SJCRH30 (cell line): Measurements from ENCODE around the gene PI4KA. TPM values are rescaled to one million over a fixed set of nuclear protein-coding genes. Genes with fewer than 3 reads are reported as not detected.

ENCODE experiments used
- DNase-seq, 2 experiments: peaks; one replicate each; pipeline ENCODE4 v3.0.0-alpha.2; 2015 to 2020
- H3K27ac ChIP-seq: fragments of 250-450 bp; sonication (Bioruptor Pico); 2 replicates; pipeline ENCODE4 v1.5.1; 2020; ENCODE audit warnings: mild to moderate bottlenecking, moderate library complexity
- H3K27me3 ChIP-seq: fragments of 250-450 bp; sonication (Bioruptor Pico); 2 replicates; pipeline ENCODE4 v1.5.1; 2020; ENCODE audit warnings: mild to moderate bottlenecking, moderate library complexity
- H3K36me3 ChIP-seq: fragments of 250-450 bp; sonication (Bioruptor Pico); 2 replicates; pipeline ENCODE4 v1.5.1; 2020; ENCODE audit warnings: mild to moderate bottlenecking, moderate library complexity
- H3K4me1 ChIP-seq: fragments of 250-450 bp; sonication (Bioruptor Pico); 2 replicates; pipeline ENCODE4 v1.5.1; 2020; ENCODE audit warnings: mild to moderate bottlenecking, moderate library complexity
- H3K4me3 ChIP-seq: fragments of 250-450 bp; sonication (Bioruptor Pico); 2 replicates; pipeline ENCODE4 v1.5.1; 2020; ENCODE audit warnings: mild to moderate bottlenecking, moderate library complexity
- H3K9me3 ChIP-seq: fragments of 250-450 bp; sonication (Bioruptor Pico); replicated peaks from 2 replicates; pipeline ENCODE4 v1.5.1; 2020; ENCODE audit warnings: mild to moderate bottlenecking, moderate library complexity
- total RNA-seq: library from RNA; depleted of rRNA; stranded (reverse); fragments of >200 nt; shearing (Covaris generic); gene quantifications from 2 replicates; pipeline ENCODE4 v1.2.3, GENCODE V29; 2014

Gene PI4KA
- total RNA-seq, 1 experiment from 2014 or later, result 40.5 TPM

GRCh38 chr22:20866736-20867135, 8.1 kb upstream of the PI4KA start:
- no peaks in the 10 kb centered on the region for H3K4me1 ChIP-seq
- H3K9me3 ChIP-seq, result no peaks in the 10 kb centered on the region
- 0 out of 2 replicates have a peak, but pooled peaks cover 2% of the 10 kb centered on the region for H3K36me3 ChIP-seq
- H3K27ac ChIP-seq, result no peak overlapping the region
- no peak for DNase-seq
- no peak overlapping the region for H3K4me3 ChIP-seq
- H3K27me3 ChIP-seq, result no peaks in the 10 kb centered on the region

- H3K4me1 ChIP-seq, result no peaks in the 10 kb centered on the region
- H3K4me3 ChIP-seq, result no peak overlapping the region
- no peak overlapping the region for H3K27ac ChIP-seq
- DNase-seq, result no peak
- H3K36me3 ChIP-seq, result 0 out of 2 replicates have a peak, but pooled peaks cover 2% of the 10 kb centered on the region
- H3K9me3 ChIP-seq, result no peaks in the 10 kb centered on the region
- no peaks in the 10 kb centered on the region for H3K27me3 ChIP-seq
These were observed 7.3 kb upstream of the PI4KA start for GRCh38 chr22:20865875-20866445.

- H3K4me1 ChIP-seq, result no peaks in the 10 kb centered on the region
- DNase-seq, result no peak
- H3K4me3 ChIP-seq, result no peak overlapping the region
- H3K27me3 ChIP-seq, result no peaks in the 10 kb centered on the region
- H3K27ac ChIP-seq, result no peak overlapping the region
- no peaks in the 10 kb centered on the region for H3K9me3 ChIP-seq
- H3K36me3 ChIP-seq, result no peaks in the 10 kb centered on the region
These were observed 6.7 kb upstream of the PI4KA start for GRCh38 chr22:20865331-20865730.

GRCh38 chr22:20864186-20864908, 5.7 kb upstream of the PI4KA start:
- Histone ChIP-seq H3K4me1 (no peaks in the 10 kb centered on the region), H3K27ac (no peak overlapping the region)
- DNase-seq, result no peak

GRCh38 chr22:20863366-20863765, 4.8 kb upstream of the PI4KA start:
- Histone ChIP-seq H3K27me3 (no peaks in the 10 kb centered on the region), H3K4me1 (no peaks in the 10 kb centered on the region), H3K9me3 (no peaks in the 10 kb centered on the region), H3K36me3 (no peaks in the 10 kb centered on the region), H3K4me3 (no peak overlapping the region), H3K27ac (no peak overlapping the region)
- DNase-seq, result no peak

More at GRCh38 chr22:20864186-20864908, 5.7 kb upstream of the PI4KA start:
- Histone ChIP-seq H3K27me3 (no peaks in the 10 kb centered on the region), H3K4me3 (no peak overlapping the region), H3K36me3 (no peaks in the 10 kb centered on the region), H3K9me3 (no peaks in the 10 kb centered on the region)

- Histone ChIP-seq H3K27me3 (no peaks in the 10 kb centered on the region), H3K4me3 (no peak overlapping the region), H3K4me1 (no peaks in the 10 kb centered on the region)
These were observed 3.9 kb upstream of the PI4KA start for GRCh38 chr22:20862540-20862939.

GRCh38 chr22:20859615-20860014, 1.0 kb upstream of the PI4KA start:
- no peak overlapping the region for H3K27ac ChIP-seq
- DNase-seq, result peak in 1 of 2 experiments; percentile 26
- H3K9me3 ChIP-seq, result no peaks in the 10 kb centered on the region
- H3K4me3 ChIP-seq, result peak overlapping the region; percentile 77
- H3K36me3 ChIP-seq, result no peaks in the 10 kb centered on the region
- H3K4me1 ChIP-seq, result 0 out of 2 replicates have a peak, but pooled peaks cover 3% of the 10 kb centered on the region
- H3K27me3 ChIP-seq, result no peaks in the 10 kb centered on the region

More at GRCh38 chr22:20862540-20862939, 3.9 kb upstream of the PI4KA start:
- no peak overlapping the region for H3K27ac ChIP-seq
- H3K36me3 ChIP-seq, result no peaks in the 10 kb centered on the region
- H3K9me3 ChIP-seq, result no peaks in the 10 kb centered on the region
- no peak for DNase-seq

GRCh38 chr22:20857838-20858614, 585 bp downstream of the PI4KA start:
- Histone ChIP-seq H3K27me3 (no peaks in the 10 kb centered on the region), H3K4me1 (0 out of 2 replicates have a peak, but pooled peaks cover 3% of the 10 kb centered on the region), H3K9me3 (no peaks in the 10 kb centered on the region), H3K36me3 (no peaks in the 10 kb centered on the region), H3K27ac (peak overlapping the region; percentile 37; the same call in 1 of the 2 replicates), H3K4me3 (peak overlapping the region; percentile 77)
- peak; percentile 83 to 87 for DNase-seq

GRCh38 chr22:20857247-20857643, 1.4 kb downstream of the PI4KA start:
- no peaks in the 10 kb centered on the region for H3K9me3 ChIP-seq
- 0 out of 2 replicates have a peak, but pooled peaks cover 3% of the 10 kb centered on the region for H3K4me1 ChIP-seq
- no peaks in the 10 kb centered on the region for H3K27me3 ChIP-seq
- no peak overlapping the region for H3K27ac ChIP-seq
- H3K36me3 ChIP-seq, result no peaks in the 10 kb centered on the region
- no peak for DNase-seq
- peak overlapping the region; percentile 77 for H3K4me3 ChIP-seq

- Histone ChIP-seq H3K4me3 (no peak overlapping the region), H3K27me3 (no peaks in the 10 kb centered on the region), H3K4me1 (0 out of 2 replicates have a peak, but pooled peaks cover 3% of the 10 kb centered on the region), H3K27ac (no peak overlapping the region), H3K9me3 (no peaks in the 10 kb centered on the region), H3K36me3 (no peaks in the 10 kb centered on the region)
- DNase-seq, result no peak
These were observed 5.4 kb downstream of the PI4KA start for GRCh38 chr22:20853236-20853660.

- Histone ChIP-seq H3K27ac (no peak overlapping the region), H3K9me3 (no peaks in the 10 kb centered on the region), H3K36me3 (no peaks in the 10 kb centered on the region), H3K4me3 (no peak overlapping the region), H3K4me1 (0 out of 2 replicates have a peak, but pooled peaks cover 3% of the 10 kb centered on the region), H3K27me3 (no peaks in the 10 kb centered on the region)
- no peak for DNase-seq
These were observed 6.1 kb downstream of the PI4KA start for GRCh38 chr22:20852503-20852902.

GRCh38 chr22:20852076-20852475, 6.5 kb downstream of the PI4KA start:
- H3K9me3 ChIP-seq, result no peaks in the 10 kb centered on the region
- DNase-seq, result peak in 1 of 2 experiments; percentile 18
- no peak overlapping the region for H3K27ac ChIP-seq
- no peaks in the 10 kb centered on the region for H3K4me1 ChIP-seq
- H3K27me3 ChIP-seq, result no peaks in the 10 kb centered on the region
- no peaks in the 10 kb centered on the region for H3K36me3 ChIP-seq
- no peak overlapping the region for H3K4me3 ChIP-seq

GRCh38 chr22:20847318-20847822, 11.2 kb downstream of the PI4KA start:
- H3K36me3 ChIP-seq, result no peaks in the 10 kb centered on the region
- H3K4me1 ChIP-seq, result no peaks in the 10 kb centered on the region
- H3K27me3 ChIP-seq, result no peaks in the 10 kb centered on the region
- DNase-seq, result no peak
- H3K27ac ChIP-seq, result no peak overlapping the region
- H3K4me3 ChIP-seq, result no peak overlapping the region
- H3K9me3 ChIP-seq, result no peaks in the 10 kb centered on the region

- DNase-seq, result no peak
- H3K36me3 ChIP-seq, result no peaks in the 10 kb centered on the region
These were observed 14.3 kb downstream of the PI4KA start for GRCh38 chr22:20844055-20845037.

More at GRCh38 chr22:20844055-20845037, 14.3 kb downstream of the PI4KA start:
- Histone ChIP-seq H3K9me3 (no peaks in the 10 kb centered on the region), H3K4me3 (no peak overlapping the region), H3K27ac (no peak overlapping the region), H3K4me1 (peaks cover 2% of the 10 kb centered on the region; the same call in 1 of the 2 replicates), H3K27me3 (no peaks in the 10 kb centered on the region)
